HuH-7 (cell line): ENCODE measurements around the gene INTS3.
A peak's percentile ranks its signal among the peaks of the same experiment; 100 is the strongest.
"Not testable (repeated sequence)": the region's sequence is repeated elsewhere in the genome, so short reads cannot be mapped to it uniquely, and the experiment has no call there.

Source experiments
- DNase-seq: peaks from one replicate; pipeline ENCODE4 v3.0.0; 2011; ENCODE audit warnings: low spot score

INTS3 gene

GRCh38 chr1:153711026-153711425 is 16.8 kb upstream of the INTS3 start:
- DNase-seq, result no peak

GRCh38 chr1:153716211-153716610 is 11.6 kb upstream of the INTS3 start:
- DNase-seq, result not testable (repeated sequence)

- DNase-seq, result no peak
These were observed 10.5 kb upstream of the INTS3 start for GRCh38 chr1:153717330-153717729.

- no peak for DNase-seq
These were observed 4.2 kb upstream of the INTS3 start for GRCh38 chr1:153723687-153724086.

GRCh38 chr1:153724634-153725033 is 3.2 kb upstream of the INTS3 start:
- not testable (repeated sequence) for DNase-seq

GRCh38 chr1:153728305-153729066 is 636 bp downstream of the INTS3 start:
- peak; percentile 38 for DNase-seq

- no peak for DNase-seq
These were observed 2.7 kb downstream of the INTS3 start for GRCh38 chr1:153730468-153730988.

GRCh38 chr1:153733970-153734369 is 6.1 kb downstream of the INTS3 start:
- DNase-seq, result no peak

GRCh38 chr1:153734396-153735089 is 6.7 kb downstream of the INTS3 start:
- no peak for DNase-seq

- DNase-seq, result no peak
These were observed 7.2 kb downstream of the INTS3 start for GRCh38 chr1:153735090-153735420.

- no peak for DNase-seq
These were observed 14.1 kb downstream of the INTS3 start for GRCh38 chr1:153741986-153742385.

GRCh38 chr1:153742411-153743142 is 14.7 kb downstream of the INTS3 start:
- peak; percentile 28 for DNase-seq

- no peak for DNase-seq
These were observed 17.6 kb downstream of the INTS3 start for GRCh38 chr1:153745417-153745816.

- no peak for DNase-seq
These were observed 18.3 kb downstream of the INTS3 start for GRCh38 chr1:153746174-153746573.

- no peak for DNase-seq
These were observed 21.1 kb downstream of the INTS3 start for GRCh38 chr1:153748903-153749302.

GRCh38 chr1:153749408-153750005 is 21.7 kb downstream of the INTS3 start:
- peak; percentile 79 for DNase-seq

GRCh38 chr1:153750026-153750995 is 22.5 kb downstream of the INTS3 start:
- no peak for DNase-seq

GRCh38 chr1:153752072-153752471 is 24.2 kb downstream of the INTS3 start:
- no peak for DNase-seq

- no peak for DNase-seq
These were observed 24.8 kb downstream of the INTS3 start for GRCh38 chr1:153752571-153753195.

GRCh38 chr1:153754266-153754665 is 26.4 kb downstream of the INTS3 start:
- DNase-seq, result no peak

- DNase-seq, result no peak
These were observed 32.6 kb downstream of the INTS3 start for GRCh38 chr1:153760440-153760839.
